ENCODE data around the gene MAGI2. TPM values are rescaled to one million over a fixed set of nuclear protein-coding genes. Genes with fewer than 3 reads are reported as not detected.

The MAGI2 gene
- total and polyA plus RNA-seq, 4 donors, result 3.7 to 25.5 (median 11.6) TPM

GRCh38 chr7:78101076-78101475, 1352.4 kb downstream of the MAGI2 start:
- no peaks in the 10 kb centered on the region for H3K9me3 ChIP-seq (ENCODE audit: control insufficient read depth, low read length)
- intact Hi-C loops (cut with DNase I), result no loop called here
- H3K27me3 ChIP-seq (ENCODE audit: control insufficient read depth in 1 of 2, insufficient read depth in 2 of 2, low read length in 1 of 2), result no peaks in the 10 kb centered on the region
- no peak for DNase-seq
- ATAC-seq (ENCODE audit: low FRiP score), result no peak
- H3K4me3 ChIP-seq (ENCODE audit: low read length in 2 of 2), result no peak overlapping the region
- no peaks in the 10 kb centered on the region for H3K36me3 ChIP-seq (ENCODE audit: control insufficient read depth in 1 of 2, insufficient read depth in 2 of 2, low read length in 1 of 2)
- peaks cover 2 to 3% of the 10 kb centered on the region in 2 donors for H3K4me1 ChIP-seq (ENCODE audit: control insufficient read depth in 1 of 2, insufficient read depth in 2 of 2, low read length in 2 of 2)
- no peak overlapping the region for H3K27ac ChIP-seq (ENCODE audit: low read depth in 1 of 2, low read length in 2 of 2)

DNA sequence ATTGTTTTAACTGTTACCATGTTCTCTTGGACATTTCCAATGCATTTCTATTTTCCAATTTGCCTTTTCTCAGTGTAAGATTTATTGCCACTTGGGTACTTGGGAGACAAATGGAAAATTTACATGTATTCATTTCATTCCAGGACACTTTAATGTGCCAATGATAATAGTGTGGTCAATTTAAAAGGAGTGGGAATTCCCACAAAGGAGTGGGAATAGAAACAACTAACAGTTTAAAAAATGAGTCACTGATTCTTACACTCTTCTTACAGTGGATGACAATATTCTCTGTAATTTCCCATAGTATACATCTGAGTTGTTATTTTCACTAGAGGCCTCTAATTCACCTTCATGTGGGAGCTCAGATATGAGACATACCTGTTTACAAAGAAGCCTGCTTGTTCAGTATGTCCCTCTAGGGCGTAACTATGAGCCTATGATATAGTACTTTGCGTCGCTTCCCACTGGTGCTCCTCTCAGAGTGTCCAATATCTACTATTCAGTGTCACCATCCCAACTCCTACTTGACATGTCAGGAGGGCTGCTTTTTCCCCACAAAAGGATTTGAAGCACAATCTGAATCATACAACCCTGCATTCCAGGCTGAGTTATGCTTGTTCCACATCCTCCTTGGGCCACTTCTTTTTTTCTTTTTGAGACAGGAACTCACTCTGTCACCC, 1353.6 kb downstream of the MAGI2 start:
- intact Hi-C loops (cut with DNase I), result no loop called here
- ATAC-seq (ENCODE audit: low FRiP score) (peak; percentile 36), DNase-seq (no peak)
- Histone ChIP-seq H3K27me3 (ENCODE audit: control insufficient read depth in 1 of 2, insufficient read depth in 2 of 2, low read length in 1 of 2) (no peaks in the 10 kb centered on the region), H3K36me3 (ENCODE audit: control insufficient read depth in 1 of 2, insufficient read depth in 2 of 2, low read length in 1 of 2) (no peaks in the 10 kb centered on the region), H3K4me1 (ENCODE audit: control insufficient read depth in 1 of 2, insufficient read depth in 2 of 2, low read length in 2 of 2) (peaks cover 2 to 3% of the 10 kb centered on the region in 2 donors), H3K27ac (ENCODE audit: low read depth in 1 of 2, low read length in 2 of 2) (no peak overlapping the region), H3K4me3 (ENCODE audit: low read length in 2 of 2) (no peak overlapping the region), H3K9me3 (ENCODE audit: control insufficient read depth, low read length) (no peaks in the 10 kb centered on the region)
- 58 to 79% methylated on average over 3 of the region's 3 CpGs for WGBS, 2 donors

- intact Hi-C loops (cut with DNase I), result no loop called here
- no peaks in the 10 kb centered on the region for H3K27me3 ChIP-seq (ENCODE audit: control insufficient read depth in 1 of 2, insufficient read depth in 2 of 2, low read length in 1 of 2)
- ATAC-seq (ENCODE audit: low FRiP score), result no peak
These were observed 1357.9 kb downstream of the MAGI2 start for GRCh38 chr7:78095549-78095948.

GRCh38 chr7:78092331-78092730, 1361.1 kb downstream of the MAGI2 start:
- 95 to 98% methylated on average over 3 of the region's 3 CpGs for WGBS, 2 donors
- no peaks in the 10 kb centered on the region for H3K4me1 ChIP-seq (ENCODE audit: control insufficient read depth in 1 of 2, insufficient read depth in 2 of 2, low read length in 2 of 2)
- H3K9me3 ChIP-seq (ENCODE audit: control insufficient read depth, low read length), result no peaks in the 10 kb centered on the region
- no peak overlapping the region for H3K4me3 ChIP-seq (ENCODE audit: low read length in 2 of 2)
- ATAC-seq (ENCODE audit: low FRiP score), result no peak
- no peak overlapping the region for H3K27ac ChIP-seq (ENCODE audit: low read depth in 1 of 2, low read length in 2 of 2)
- no peaks in the 10 kb centered on the region for H3K27me3 ChIP-seq (ENCODE audit: control insufficient read depth in 1 of 2, insufficient read depth in 2 of 2, low read length in 1 of 2)
- DNase-seq, result no peak
- intact Hi-C loops (cut with DNase I), result no loop called here
- no peaks in the 10 kb centered on the region for H3K36me3 ChIP-seq (ENCODE audit: control insufficient read depth in 1 of 2, insufficient read depth in 2 of 2, low read length in 1 of 2)

More at GRCh38 chr7:78095549-78095948, 1357.9 kb downstream of the MAGI2 start:
- no peak overlapping the region for H3K27ac ChIP-seq (ENCODE audit: low read depth in 1 of 2, low read length in 2 of 2)
- peaks cover 2 to 3% of the 10 kb centered on the region in 2 donors for H3K4me1 ChIP-seq (ENCODE audit: control insufficient read depth in 1 of 2, insufficient read depth in 2 of 2, low read length in 2 of 2)
- H3K4me3 ChIP-seq (ENCODE audit: low read length in 2 of 2), result no peak overlapping the region
- DNase-seq, result no peak
- no peaks in the 10 kb centered on the region for H3K9me3 ChIP-seq (ENCODE audit: control insufficient read depth, low read length)
- H3K36me3 ChIP-seq (ENCODE audit: control insufficient read depth in 1 of 2, insufficient read depth in 2 of 2, low read length in 1 of 2), result no peaks in the 10 kb centered on the region

DNA sequence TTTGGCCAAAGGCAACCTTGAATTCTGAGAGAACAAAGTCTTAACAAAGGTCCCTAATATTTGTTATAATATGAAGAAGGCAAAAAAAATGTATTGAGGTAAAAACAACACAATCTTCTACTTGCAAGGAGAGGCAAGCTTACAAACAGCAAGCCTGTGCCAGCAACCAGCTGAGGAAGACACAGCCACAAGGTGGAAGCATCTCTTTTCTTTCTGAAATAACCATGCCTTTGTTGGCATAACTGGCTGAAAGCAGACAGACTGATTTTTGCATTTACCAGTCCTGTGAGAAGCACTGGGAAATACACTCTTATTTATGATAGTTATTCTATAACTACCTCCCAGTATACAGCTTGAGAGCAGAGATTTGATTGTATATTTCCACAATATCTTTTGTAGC, 1362.9 kb downstream of the MAGI2 start:
- Histone ChIP-seq H3K4me1 (ENCODE audit: control insufficient read depth in 1 of 2, insufficient read depth in 2 of 2, low read length in 2 of 2) (no peaks in the 10 kb centered on the region), H3K27me3 (ENCODE audit: control insufficient read depth in 1 of 2, insufficient read depth in 2 of 2, low read length in 1 of 2) (no peaks in the 10 kb centered on the region), H3K36me3 (ENCODE audit: control insufficient read depth in 1 of 2, insufficient read depth in 2 of 2, low read length in 1 of 2) (no peaks in the 10 kb centered on the region), H3K27ac (ENCODE audit: low read depth in 1 of 2, low read length in 2 of 2) (no peak overlapping the region), H3K4me3 (ENCODE audit: low read length in 2 of 2) (no peak overlapping the region), H3K9me3 (ENCODE audit: control insufficient read depth, low read length) (no peaks in the 10 kb centered on the region)
- ATAC-seq (ENCODE audit: low FRiP score), result no peak
- intact Hi-C loops (cut with DNase I), result no loop called here
- no peak for DNase-seq

DNA sequence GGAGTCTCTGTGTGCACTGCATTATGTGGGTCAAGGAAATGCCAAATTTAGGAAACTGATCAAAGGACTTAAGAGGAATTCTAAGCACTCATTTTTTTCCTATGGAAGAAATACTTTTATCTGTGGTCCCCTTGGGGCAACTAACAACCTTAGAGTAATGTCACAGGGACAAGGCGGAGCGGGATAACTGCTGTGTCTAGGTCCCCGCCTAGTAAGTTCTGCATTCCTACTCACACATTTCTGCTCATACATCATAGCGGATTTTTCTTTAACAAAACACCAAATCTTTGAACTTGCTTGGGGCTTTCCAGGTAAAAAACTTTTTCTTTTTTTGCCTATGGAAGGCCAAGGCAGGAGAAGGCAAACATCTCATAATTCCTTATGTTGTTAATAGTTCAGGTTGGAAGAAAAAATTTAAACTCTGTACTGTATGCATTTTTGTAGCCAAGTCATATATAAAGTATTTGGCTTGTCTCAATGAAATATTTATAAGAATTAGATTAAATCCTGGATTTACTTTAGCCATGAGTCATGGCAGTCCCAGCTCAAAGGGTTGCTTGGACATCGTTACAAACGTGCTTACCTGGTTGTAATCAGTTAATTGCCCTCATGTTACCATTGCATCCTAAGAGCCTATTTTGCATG, 1369.9 kb downstream of the MAGI2 start:
- WGBS, 2 donors, result 68 to 85% methylated on average over 6 of the region's 6 CpGs
- no peaks in the 10 kb centered on the region for H3K27me3 ChIP-seq (ENCODE audit: control insufficient read depth in 1 of 2, insufficient read depth in 2 of 2, low read length in 1 of 2)
- intact Hi-C loops (cut with DNase I), result no loop called here
- no peak overlapping the region for H3K27ac ChIP-seq (ENCODE audit: low read depth in 1 of 2, low read length in 2 of 2)
- ATAC-seq (ENCODE audit: low FRiP score), result no peak
- H3K36me3 ChIP-seq (ENCODE audit: control insufficient read depth in 1 of 2, insufficient read depth in 2 of 2, low read length in 1 of 2), result no peaks in the 10 kb centered on the region
- H3K9me3 ChIP-seq (ENCODE audit: control insufficient read depth, low read length), result no peaks in the 10 kb centered on the region
- H3K4me1 ChIP-seq (ENCODE audit: control insufficient read depth in 1 of 2, insufficient read depth in 2 of 2, low read length in 2 of 2), result no peaks in the 10 kb centered on the region
- no peak for DNase-seq
- no peak overlapping the region for H3K4me3 ChIP-seq (ENCODE audit: low read length in 2 of 2)

DNA sequence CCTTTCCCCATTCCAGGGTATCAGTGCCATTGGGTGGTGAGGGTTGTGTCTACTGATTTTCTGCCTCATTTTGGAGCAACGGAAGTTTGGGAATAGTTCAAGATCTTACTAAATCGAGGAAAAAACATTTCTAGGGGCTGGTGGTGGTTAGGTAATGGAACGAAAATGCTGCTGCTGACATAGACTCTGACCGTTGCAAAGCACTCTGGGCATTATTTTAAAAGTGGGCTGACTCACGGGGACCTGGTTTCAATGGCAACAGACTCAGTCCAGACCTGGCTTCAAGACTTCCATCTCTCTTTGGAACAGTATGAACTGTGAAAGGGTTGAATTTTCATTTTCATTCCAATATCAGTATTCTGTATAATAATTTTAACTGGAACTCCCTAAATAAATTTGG, 1370.9 kb downstream of the MAGI2 start:
- Histone ChIP-seq H3K9me3 (ENCODE audit: control insufficient read depth, low read length) (no peaks in the 10 kb centered on the region), H3K4me3 (ENCODE audit: low read length in 2 of 2) (no peak overlapping the region), H3K4me1 (ENCODE audit: control insufficient read depth in 1 of 2, insufficient read depth in 2 of 2, low read length in 2 of 2) (no peaks in the 10 kb centered on the region), H3K36me3 (ENCODE audit: control insufficient read depth in 1 of 2, insufficient read depth in 2 of 2, low read length in 1 of 2) (no peaks in the 10 kb centered on the region), H3K27me3 (ENCODE audit: control insufficient read depth in 1 of 2, insufficient read depth in 2 of 2, low read length in 1 of 2) (no peaks in the 10 kb centered on the region), H3K27ac (ENCODE audit: low read depth in 1 of 2, low read length in 2 of 2) (no peak overlapping the region)
- 51 to 73% methylated on average over 5 of the region's 5 CpGs for WGBS, 2 donors
- no peak for ATAC-seq (ENCODE audit: low FRiP score)
- intact Hi-C loops (cut with DNase I), result no loop called here
- no peak for DNase-seq

- WGBS, 2 donors, result 74 to 86% methylated on average over 4 of the region's 4 CpGs
- H3K27me3 ChIP-seq (ENCODE audit: control insufficient read depth in 1 of 2, insufficient read depth in 2 of 2, low read length in 1 of 2), result no peaks in the 10 kb centered on the region
These were observed 1371.6 kb downstream of the MAGI2 start for GRCh38 chr7:78081888-78082287.

GRCh38 chr7:78081344-78081743, 1372.1 kb downstream of the MAGI2 start:
- DNase-seq, result no peak
- no peak overlapping the region for H3K4me3 ChIP-seq (ENCODE audit: low read length in 2 of 2)
- no peaks in the 10 kb centered on the region for H3K27me3 ChIP-seq (ENCODE audit: control insufficient read depth in 1 of 2, insufficient read depth in 2 of 2, low read length in 1 of 2)
- ATAC-seq (ENCODE audit: low FRiP score), result no peak
- H3K4me1 ChIP-seq (ENCODE audit: control insufficient read depth in 1 of 2, insufficient read depth in 2 of 2, low read length in 2 of 2), result no peaks in the 10 kb centered on the region
- no peaks in the 10 kb centered on the region for H3K9me3 ChIP-seq (ENCODE audit: control insufficient read depth, low read length)
- H3K36me3 ChIP-seq (ENCODE audit: control insufficient read depth in 1 of 2, insufficient read depth in 2 of 2, low read length in 1 of 2), result no peaks in the 10 kb centered on the region
- intact Hi-C loops (cut with DNase I), result no loop called here
- no peak overlapping the region for H3K27ac ChIP-seq (ENCODE audit: low read depth in 1 of 2, low read length in 2 of 2)
- 91 to 95% methylated on average over 1 of the region's 1 CpG for WGBS, 2 donors

More at GRCh38 chr7:78081888-78082287, 1371.6 kb downstream of the MAGI2 start:
- DNase-seq (no peak), ATAC-seq (ENCODE audit: low FRiP score) (no peak)
- no peaks in the 10 kb centered on the region for H3K4me1 ChIP-seq (ENCODE audit: control insufficient read depth in 1 of 2, insufficient read depth in 2 of 2, low read length in 2 of 2)
- no peaks in the 10 kb centered on the region for H3K9me3 ChIP-seq (ENCODE audit: control insufficient read depth, low read length)
- H3K4me3 ChIP-seq (ENCODE audit: low read length in 2 of 2), result no peak overlapping the region
- intact Hi-C loops (cut with DNase I), result no loop called here
- no peaks in the 10 kb centered on the region for H3K36me3 ChIP-seq (ENCODE audit: control insufficient read depth in 1 of 2, insufficient read depth in 2 of 2, low read length in 1 of 2)
- H3K27ac ChIP-seq (ENCODE audit: low read depth in 1 of 2, low read length in 2 of 2), result no peak overlapping the region
